GM12878 (cell line): ENCODE results near the gene EPHB2. TPM values are rescaled to one million over a fixed set of nuclear protein-coding genes. Genes with fewer than 3 reads are reported as not detected.

Experiments used
- ATAC-seq: fragments of 200-7000 bp; cut with Tn5 transposase; 3 replicates; pipeline ENCODE4 v1.9.1; 2020; ENCODE audit warnings: mild to moderate bottlenecking, moderate library complexity
- BruUV-seq: library from RNA; stranded (reverse); fragments of 400-500 nt; replicated peaks from 2 replicates; lab custom pipeline; 2021; lab: Mats Ljungman, UMichigan
- CTCF ChIA-PET: fragments of 300-600 bp; sonication (Branson Sonifier 250); formaldehyde crosslinking; extraction: SDS; loops from one replicate; lab custom pipeline; 2021; ENCODE audit warnings: inconsistent platforms; lab: Yijun Ruan, JAX
- POLR2A ChIA-PET: fragments of 350-600 bp; formaldehyde crosslinking; extraction: SDS; loops from one replicate; lab custom pipeline; 2021; ENCODE audit warnings: inconsistent platforms; lab: Charles Lee
- RAD21 ChIA-PET: fragments of 300-600 bp; sonication (Branson Sonifier 250); formaldehyde crosslinking; loops from one replicate; lab custom pipeline; 2023; ENCODE audit warnings: antibody characterized with exemption; ENCODE audit not compliant: unreplicated experiment; lab: Charles Lee
- SMC1A ChIA-PET: fragments of 300-600 bp; sonication (Branson Sonifier 250); formaldehyde crosslinking; loops from one replicate; lab custom pipeline; 2023; ENCODE audit not compliant: unreplicated experiment, uncharacterized antibody; lab: Charles Lee
- DNase-seq: peaks from one replicate; pipeline ENCODE4 v3.0.0-alpha.2; 2011; ENCODE audit warnings: low read depth, low spot score
- FAIRE-seq: peaks from 3 replicates; lab custom pipeline; 2011; peaks lifted over from hg19 to GRCh38; lab: Jason Lieb, UNC
- H2AFZ ChIP-seq: 2 replicates; pipeline ENCODE4 v1.6.0; 2011; ENCODE audit warnings: low read depth, low read length, control low read depth; ENCODE audit not compliant: control insufficient read depth
- H3K27ac ChIP-seq: 2 replicates; pipeline ENCODE4 v1.5.1; 2011; ENCODE audit warnings: control low read depth; ENCODE audit not compliant: control insufficient read depth, insufficient read depth
- H3K27me3 ChIP-seq, 2 experiments: replicated peaks in 1 of 2; 2 replicates each; pipeline versions ENCODE4 v1.6.0 to v1.6.1; 2011; ENCODE audit warnings: low read length in 1 of 2; ENCODE audit not compliant: control insufficient read depth in 2 of 2, insufficient read depth in 2 of 2
- H3K36me3 ChIP-seq, 2 experiments: 2 replicates each; pipeline ENCODE4 v1.5.1; 2011; ENCODE audit warnings: low read length in 1 of 2; ENCODE audit not compliant: control insufficient read depth in 2 of 2, insufficient read depth in 2 of 2
- H3K4me1 ChIP-seq: 2 replicates; pipeline ENCODE4 v1.6.1; 2011; ENCODE audit warnings: mild to moderate bottlenecking, low read length, moderate library complexity, mixed read lengths; ENCODE audit not compliant: control insufficient read depth, insufficient read depth
- H3K4me2 ChIP-seq: 2 replicates; pipeline ENCODE4 v1.6.0; 2011; ENCODE audit warnings: control low read depth; ENCODE audit not compliant: control insufficient read depth, insufficient read depth
- H3K4me3 ChIP-seq: fragments of 200-600 bp; sonication (generic); 2 replicates; pipeline ENCODE4 v1.5.1; 2016
- H3K79me2 ChIP-seq: 2 replicates; pipeline ENCODE4 v1.6.0; 2011; ENCODE audit warnings: low read length; ENCODE audit not compliant: control insufficient read depth, insufficient read depth
- H3K9ac ChIP-seq: 2 replicates; pipeline ENCODE4 v1.8.0; 2011; ENCODE audit warnings: low read length, control low read depth, mixed read lengths; ENCODE audit not compliant: control insufficient read depth, insufficient read depth
- H3K9me3 ChIP-seq: replicated peaks from 3 replicates; pipeline ENCODE4 v1.5.1; 2011; ENCODE audit warnings: mild to moderate bottlenecking, low read length; ENCODE audit not compliant: control insufficient read depth, insufficient read depth
- H4K20me1 ChIP-seq: 2 replicates; pipeline ENCODE4 v1.6.0; 2011; ENCODE audit not compliant: control insufficient read depth, insufficient read depth
- CREB1 ChIP-seq: IDR thresholded peaks from 2 replicates; pipeline ENCODE4 v1.6.1; 2012; ENCODE audit warnings: low read depth, mild to moderate bottlenecking, inconsistent platforms
- EGR1 ChIP-seq, 2 experiments: IDR thresholded peaks; 1 replicate in 1 of 2; 2 replicates in 1 of 2; pipeline ENCODE4 v1.6.1; 2011 to 2012; ENCODE audit warnings: low read depth in 2 of 2, low read length in 2 of 2, borderline replicate concordance in 1 of 2, mild to moderate bottlenecking in 1 of 2, moderate library complexity in 1 of 2
- EP300 ChIP-seq, 2 experiments: fragments of 150-350 bp in 1 of 2; IDR thresholded peaks; 2 replicates each; pipeline ENCODE4 v1.6.1; 2011 to 2012; ENCODE audit warnings: low read depth in 2 of 2, low read length in 2 of 2, borderline replicate concordance in 1 of 2, improper control_type of control experiment in 1 of 2, inconsistent platforms in 1 of 2; ENCODE audit not compliant: control insufficient read depth in 1 of 2
- IRF5 ChIP-seq: fragments of 450-650 bp; IDR thresholded peaks from 2 replicates; pipeline ENCODE4 v1.6.1; 2017; ENCODE audit warnings: borderline replicate concordance
- KLF5 ChIP-seq: fragments of 450-650 bp; IDR thresholded peaks from 2 replicates; pipeline ENCODE4 v1.6.1; 2014; ENCODE audit warnings: mild to moderate bottlenecking; ENCODE audit not compliant: partially characterized antibody
- LARP7 ChIP-seq: fragments of 450-650 bp; IDR thresholded peaks from 2 replicates; pipeline ENCODE4 v1.6.1; 2017; ENCODE audit warnings: mild to moderate bottlenecking
- MTA2 ChIP-seq: fragments of 450-650 bp; IDR thresholded peaks from 2 replicates; pipeline ENCODE4 v1.6.1; 2016; ENCODE audit warnings: low read depth, mild to moderate bottlenecking, moderate library complexity
- NFYA ChIP-seq: IDR thresholded peaks from 2 replicates; pipeline ENCODE4 v1.6.1; 2011; ENCODE audit warnings: low read depth, mild to moderate bottlenecking, low read length, improper control_type of control experiment, borderline replicate concordance
- SMARCA5 ChIP-seq: fragments of 450-650 bp; IDR thresholded peaks from 2 replicates; pipeline ENCODE4 v1.6.1; 2017; ENCODE audit warnings: mild to moderate bottlenecking
- USF2 ChIP-seq: IDR thresholded peaks from 2 replicates; pipeline ENCODE4 v1.6.1; 2011; ENCODE audit warnings: low read depth, low read length, improper control_type of control experiment, borderline replicate concordance
- YBX1 ChIP-seq: fragments of 450-650 bp; IDR thresholded peaks from 2 replicates; pipeline ENCODE4 v1.6.1; 2016; ENCODE audit warnings: antibody characterized with exemption
- ZNF592 ChIP-seq: fragments of 450-650 bp; IDR thresholded peaks from 2 replicates; pipeline ENCODE4 v1.6.1; 2017; ENCODE audit warnings: mild to moderate bottlenecking, moderate library complexity
- ZNF687 ChIP-seq: fragments of 450-650 bp; IDR thresholded peaks from 2 replicates; pipeline ENCODE4 v1.6.1; 2017; ENCODE audit warnings: mild to moderate bottlenecking, moderate library complexity
- whole genome bisulfite sequencing: methylation state at CpG from one replicate; pipeline ENCODE4 v1.1.6; 2016; ENCODE audit warnings: low lambda C conversion rate; ENCODE audit not compliant: insufficient replicate concordance, insufficient coverage; ENCODE audit errors: missing lambda C conversion rate; 5-methylcytosine and 5-hydroxymethylcytosine counted together
- in situ Hi-C: fragments of 300-500 bp; cut with MboI; formaldehyde crosslinking; loops from 9 replicates; pipeline ENCODE4 v1.14.3; 2018; ENCODE audit warnings: mixed read lengths
- intact Hi-C: fragments of 100-400 bp; cut with micrococcal nuclease; formaldehyde crosslinking; loops from one replicate; pipeline ENCODE4 v1.14.2; 2022; ENCODE audit not compliant: unreplicated experiment
- polyA plus RNA-seq, 11 experiments: library from polyadenylated mRNA; depleted of rRNA in 4 of 11; unstranded in 6 of 11; stranded (reverse) in 5 of 11; fragments of >200 nt; fragmentation: Nextera tagmentation in 4 of 11; fragmentation: Illumina TruSeq in 1 of 11; extraction: Ambion mirVana in 4 of 11; extraction: Trizol in 1 of 11; gene quantifications; 1 replicate in 1 of 11; 2 replicates in 10 of 11; pipeline versions ENCODE4 v1.2.1 to v1.2.3, GENCODE V29; 2011 to 2016; ENCODE audit warnings: inconsistent platforms in 2 of 11, missing spikeins in 2 of 11, low read depth in 1 of 11
- total RNA-seq, 4 experiments: library from RNA; depleted of rRNA in 3 of 4; stranded (reverse); fragments of >200 nt in 3 of 4; fragmentation: Illumina TruSeq in 1 of 4; extraction: Trizol in 1 of 4; gene quantifications; 2 replicates each; pipeline versions ENCODE4 v1.2.1 to v1.2.3, GENCODE V29; 2013 to 2021

The EPHB2 gene
- total and polyA plus RNA-seq, 10 of the 15 experiments (the other 5 are each of a cell fraction or from before 2014, with no cell fraction given) = 0.13 to 3.3 (median 0.92) TPM

- BruUV-seq = no TSS peak
- Histone ChIP-seq H2AFZ (no peak overlapping the region), H3K4me2 (no peak overlapping the region), H3K79me2 (no peaks in the 10 kb centered on the region), H3K36me3 (no peaks in the 10 kb centered on the region), H3K4me3 (no peak overlapping the region), H3K27ac (no peak overlapping the region), H3K4me1 (no peaks in the 10 kb centered on the region), H3K9ac (no peak overlapping the region), H4K20me1 (no peaks in the 10 kb centered on the region), H3K27me3 (no peaks in the 10 kb centered on the region; a peak in 1 of 4 replicates), H3K9me3 (no peaks in the 10 kb centered on the region)
- ChIA-PET CTCF (no interaction called here), POLR2A (interaction anchor here (0.6 kb wide), 1 partner anchor 1048 kb away, joined by 3 read pairs; no protein-coding TSS in a partner anchor), RAD21 (no interaction called here), SMC1A (no interaction called here)
- DNase-seq (no peak), FAIRE-seq (no peak), ATAC-seq (no peak)
- intact Hi-C loops (no loop called here), in situ Hi-C loops (no loop called here)
- 44% methylated on average over 5 of the region's 5 CpGs for WGBS
- no peak for TF ChIP-seq CREB1
- TF ChIP-seq SMARCA5 = no peak
- TF ChIP-seq IRF5 = no peak
- TF ChIP-seq USF2 = no peak
- no peak for TF ChIP-seq ZNF592
- no peak for TF ChIP-seq NFYA
- no peak for TF ChIP-seq YBX1
- TF ChIP-seq EGR1 (IDR thresholded peaks at IDR 0.05; ENCODE audit: borderline replicate concordance in 1 of 2, low read depth in 2 of 2, low read length in 2 of 2) = no peak
- no peak for TF ChIP-seq MTA2
- no peak for TF ChIP-seq ZNF687
- no peak for TF ChIP-seq EP300 (IDR thresholded peaks at IDR 0.05; ENCODE audit: borderline replicate concordance in 1 of 2, control insufficient read depth in 1 of 2, low read depth in 2 of 2, low read length in 2 of 2)
- TF ChIP-seq LARP7 = no peak
- TF ChIP-seq KLF5 = no peak
These were observed 114.3 kb downstream of the EPHB2 start for GRCh38 chr1:22824975-22825374.
